Heart right ventricle (tissue), 16 donors: ENCODE results near the gene MPL. TPM values are rescaled to one million over a fixed set of nuclear protein-coding genes. Genes with fewer than 3 reads are reported as not detected.
A peak's percentile ranks its signal among the peaks of the same experiment; 100 is the strongest.

ENCODE experiments used
- ATAC-seq, 8 donors: fragments of 200-7000 bp; cut with Tn5 transposase; one replicate each; pipeline ENCODE4 v1.9.1; 2020; ENCODE audit warnings: mild to moderate bottlenecking in 8 of 8, moderate library complexity in 8 of 8, moderate number of reproducible peaks in 1 of 8
- DNase-seq, 2 donors: peaks; one replicate each; pipeline ENCODE4 v3.0.0-alpha.2; 2020
- H3K27ac ChIP-seq, 10 donors: fragments of 200-600 bp; sonication (generic) in 2 of 10; one replicate each; pipeline versions ENCODE4 v1.5.0 to v1.8.0; 2020 to 2022; ENCODE audit warnings: mild to moderate bottlenecking in 3 of 10
- H3K27me3 ChIP-seq, 7 donors: fragments of 200-600 bp; one replicate each; pipeline ENCODE4 v1.8.0; 2021 to 2022; ENCODE audit warnings: mild to moderate bottlenecking in 2 of 7
- H3K36me3 ChIP-seq, 9 donors: fragments of 200-600 bp; sonication (generic) in 1 of 9; one replicate each; pipeline versions ENCODE4 v1.5.0 to v1.8.0; 2020 to 2022; ENCODE audit warnings: mild to moderate bottlenecking in 2 of 9
- H3K4me1 ChIP-seq, 9 donors: fragments of 200-600 bp; sonication (generic) in 1 of 9; one replicate each; pipeline versions ENCODE4 v1.5.0 to v1.8.0; 2020 to 2022; ENCODE audit warnings: mild to moderate bottlenecking in 4 of 9
- H3K4me3 ChIP-seq, 10 donors: fragments of 200-600 bp; sonication (generic) in 2 of 10; one replicate each; pipeline versions ENCODE4 v1.5.0 to v1.8.0; 2020 to 2022; ENCODE audit warnings: mild to moderate bottlenecking in 7 of 10, moderate library complexity in 2 of 10
- H3K9me3 ChIP-seq, 11 donors: fragments of 200-600 bp in 10 of 11; sonication (generic) in 2 of 11; one replicate each; pipeline versions ENCODE4 v1.5.0 to v1.8.0; 2013 to 2022; ENCODE audit warnings: mild to moderate bottlenecking in 2 of 11, control low read depth in 1 of 11, moderate library complexity in 1 of 11
- CTCF ChIP-seq, 9 donors: fragments of 200-600 bp; sonication (generic) in 2 of 9; IDR thresholded peaks; one replicate each; pipeline versions ENCODE4 v1.5.0 to v1.8.0; 2021 to 2022; ENCODE audit warnings: antibody characterized with exemption in 9 of 9, mild to moderate bottlenecking in 5 of 9, moderate library complexity in 1 of 9
- WGBS, 2 donors: extraction: QIAGEN DNeasy Blood & Tissue Kit; methylation state at CpG; one replicate each; pipeline ENCODE4 v1.1.7; 2013; ENCODE audit warnings: inconsistent platforms in 1 of 2; 5-methylcytosine and 5-hydroxymethylcytosine counted together
- intact Hi-C, 10 donors: fragments of 100-400 bp; cut with DNase I; formaldehyde crosslinking; loops; one replicate each; pipeline versions ENCODE4 v1.11.1 to v1.14.2; 2022
- polyA plus RNA-seq, 2 donors: library from polyadenylated mRNA; stranded (reverse); fragments of 200-250 nt; gene quantifications; one replicate each; pipeline ENCODE4 v1.2.3, GENCODE V29; 2013
- total RNA-seq, 10 donors: library from RNA; stranded (reverse); fragmentation: NEBNext Ultra II Directional in 3 of 10; extraction: Animal tissue kit (Norgen Biotek cat#: 25700) in 3 of 10; gene quantifications; one replicate each; pipeline versions ENCODE4 v1.2.1 to v1.2.4, GENCODE V29; 2021 to 2023
- donor health status: Arrhythmogenic right ventricular cardiomyopathy.
- donor health status: ischemic (EF 13 %, LVEDD 7.1; RV severe dilation, severe dysfunction).
- donor health status: healthy with polysubstance abuse.
- donor health status: DM: no; HTN: yes; CAD: no.
- donor health status: DM: no; HTN: no; CAD: no.
- donor health status: ischemic (EF 25% LVEDD 6.9; RV normal size, moderate dysfunction).
- donor health status: ischemic (EF 25% LVEDD 5.7; RV mildly dilated, moderate dysfunction).
- donor health status: healthy.
- donor health status: DM: yes; HTN: yes; CAD: no.
- donor health status: Ischemic cardiomyopathy.
- donor health status: ischemic (EF 35%, LVEDD 5.7; RV mildly dilated, moderate dysfunction).
- donor health status: nonischemic (EF 11% LVEDD 7.7; RV severe dilation, severe dysfunction).
- donor health status: DM: yes; HTN: yes; CAD: no.
- donor health status: PGD.
- donor health status: ischemic (EF 29% LVEDD 5.4; RV normal size, mild dysfunction).
- donor health status: nonischemic (EF 23%, LVEDD 6.1; RV moderate dilation, normal function).

MPL gene
- total and polyA plus RNA-seq, 12 donors, result 0.03 to 1.2 (median 0.37) TPM

GRCh38 chr1:43302201-43302600 lies 35.4 kb upstream of the MPL start:
- ATAC-seq (peak in 2 of 8 donors; percentile 12 to 13), DNase-seq (no peak)
- WGBS, 2 donors, result 26 to 43% methylated on average over 1 of the region's 1 CpG
- peaks cover 0 to 21% (median 0%) of the 10 kb centered on the region in 9 donors for H3K36me3 ChIP-seq
- H3K4me1 ChIP-seq, result peaks cover 3 to 71% (median 33%) of the 10 kb centered on the region in 9 donors
- H3K27ac ChIP-seq, result peak overlapping the region in 9 of 10 donors; percentile 73 to 94 (median 84)
- peak overlapping the region in 9 of 10 donors; percentile 40 to 63 (median 53) for H3K4me3 ChIP-seq
- no peak for TF ChIP-seq CTCF (IDR thresholded peaks at IDR 0.05)
- H3K27me3 ChIP-seq, result no peaks in the 10 kb centered on the region
- H3K9me3 ChIP-seq, result no peaks in the 10 kb centered on the region
- intact Hi-C loops, result loop anchor here in 4 of 10 donors (2.0 to 5.0 kb wide), 5 partner anchors 40 to 65 kb away; partner anchors contain the start of gene ELOVL1 (in 1 of the 4)

GRCh38 chr1:43302721-43303470 lies 34.7 kb upstream of the MPL start:
- H3K4me1 ChIP-seq, result peaks cover 3 to 67% (median 30%) of the 10 kb centered on the region in 9 donors
- peak overlapping the region; percentile 1 to 94 (median 84) for H3K27ac ChIP-seq
- DNase-seq, result no peak

GRCh38 chr1:43303471-43304313 lies 33.9 kb upstream of the MPL start:
- no peak for TF ChIP-seq CTCF (IDR thresholded peaks at IDR 0.05)
- ATAC-seq, result peak in 7 of 8 donors; percentile 8 to 55 (median 25)
- Histone ChIP-seq H3K36me3 (peaks cover 0 to 30% (median 0%) of the 10 kb centered on the region in 9 donors), H3K9me3 (no peaks in the 10 kb centered on the region), H3K27me3 (no peaks in the 10 kb centered on the region), H3K4me3 (peak overlapping the region in 8 of 10 donors; percentile 20 to 63 (median 54)), H3K27ac (peak overlapping the region in 9 of 10 donors; percentile 1 to 94 (median 83)), H3K4me1 (peaks cover 3 to 59% (median 30%) of the 10 kb centered on the region in 9 donors)
- DNase-seq, result no peak
- intact Hi-C loops, result loop anchor here in 5 of 10 donors (1.0 to 5.0 kb wide), 6 partner anchors 39 to 66 kb away; partner anchors contain the start of gene ELOVL1 (in 1 of the 5)
- 48 to 57% methylated on average over 8 of the region's 8 CpGs for WGBS, 2 donors

More at GRCh38 chr1:43302721-43303470, 34.7 kb upstream of the MPL start:
- peaks cover 0 to 27% (median 0%) of the 10 kb centered on the region in 9 donors for H3K36me3 ChIP-seq
- peak overlapping the region in 9 of 10 donors; percentile 20 to 63 (median 53) for H3K4me3 ChIP-seq
- H3K9me3 ChIP-seq, result no peaks in the 10 kb centered on the region
- H3K27me3 ChIP-seq, result no peaks in the 10 kb centered on the region
- WGBS, 2 donors, result 62 to 72% methylated on average over 7 of the region's 7 CpGs
- no peak for ATAC-seq
- TF ChIP-seq CTCF (IDR thresholded peaks at IDR 0.05), result no peak
- intact Hi-C loops, result loop anchor here in 5 of 10 donors (1.0 to 5.0 kb wide), 6 partner anchors 39 to 66 kb away; partner anchors contain the start of gene ELOVL1 (in 1 of the 5)

- WGBS, 2 donors, result 39 to 45% methylated on average over 8 of the region's 8 CpGs
- H3K36me3 ChIP-seq, result peaks cover 0 to 36% (median 0%) of the 10 kb centered on the region in 9 donors
- peaks cover 3 to 55% (median 30%) of the 10 kb centered on the region in 9 donors for H3K4me1 ChIP-seq
- ATAC-seq (peak in 2 of 8 donors; percentile 7 to 29), DNase-seq (no peak)
- H3K9me3 ChIP-seq, result no peaks in the 10 kb centered on the region
- peak overlapping the region in 7 of 10 donors; percentile 1 to 94 (median 36) for H3K27ac ChIP-seq
- TF ChIP-seq CTCF (IDR thresholded peaks at IDR 0.05), result peak in 3 of 9 donors; percentile 16 to 41 (median 26)
- no peaks in the 10 kb centered on the region for H3K27me3 ChIP-seq
- intact Hi-C loops, result loop anchor here in 4 of 10 donors (5.0 kb wide), 4 partner anchors 38 to 67 kb away; partner anchors contain the start of gene ELOVL1 (in 1 of the 4)
- peak overlapping the region in 8 of 10 donors; percentile 20 to 63 (median 50) for H3K4me3 ChIP-seq
Measured at GRCh38 chr1:43304314-43304681, 33.3 kb upstream of the MPL start.
